ENCODE measurements around the gene INHBA.

The INHBA gene

GRCh38 chr7:41711283-41712064 lies 8.6 kb upstream of the INHBA start:
- peak; percentile 30 for DNase-seq (ENCODE audit: low read depth)

- no peak for DNase-seq (ENCODE audit: low read depth)
These were observed 7.9 kb upstream of the INHBA start for GRCh38 chr7:41710838-41711237.

DNA sequence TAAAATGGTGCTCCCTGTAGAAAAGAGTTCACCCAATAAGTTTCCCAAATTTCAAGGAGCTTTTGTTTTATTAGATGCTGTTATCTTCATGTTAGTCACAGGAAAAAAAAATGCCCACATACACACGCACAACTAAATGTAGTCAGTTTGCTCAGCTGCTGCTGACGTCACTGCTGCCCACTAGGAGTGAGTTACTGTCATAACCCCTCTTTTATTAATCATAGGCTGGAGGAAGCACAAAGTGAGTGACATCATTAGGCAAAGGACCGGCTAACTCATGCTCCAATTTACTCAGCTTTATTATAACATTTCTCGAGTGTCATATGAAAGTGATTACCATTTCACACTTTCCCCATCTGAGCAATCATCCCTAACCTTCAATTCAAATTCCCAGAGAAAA lies 6.7 kb upstream of the INHBA start:
- DNase-seq (ENCODE audit: low read depth) = peak; percentile 83

DNA sequence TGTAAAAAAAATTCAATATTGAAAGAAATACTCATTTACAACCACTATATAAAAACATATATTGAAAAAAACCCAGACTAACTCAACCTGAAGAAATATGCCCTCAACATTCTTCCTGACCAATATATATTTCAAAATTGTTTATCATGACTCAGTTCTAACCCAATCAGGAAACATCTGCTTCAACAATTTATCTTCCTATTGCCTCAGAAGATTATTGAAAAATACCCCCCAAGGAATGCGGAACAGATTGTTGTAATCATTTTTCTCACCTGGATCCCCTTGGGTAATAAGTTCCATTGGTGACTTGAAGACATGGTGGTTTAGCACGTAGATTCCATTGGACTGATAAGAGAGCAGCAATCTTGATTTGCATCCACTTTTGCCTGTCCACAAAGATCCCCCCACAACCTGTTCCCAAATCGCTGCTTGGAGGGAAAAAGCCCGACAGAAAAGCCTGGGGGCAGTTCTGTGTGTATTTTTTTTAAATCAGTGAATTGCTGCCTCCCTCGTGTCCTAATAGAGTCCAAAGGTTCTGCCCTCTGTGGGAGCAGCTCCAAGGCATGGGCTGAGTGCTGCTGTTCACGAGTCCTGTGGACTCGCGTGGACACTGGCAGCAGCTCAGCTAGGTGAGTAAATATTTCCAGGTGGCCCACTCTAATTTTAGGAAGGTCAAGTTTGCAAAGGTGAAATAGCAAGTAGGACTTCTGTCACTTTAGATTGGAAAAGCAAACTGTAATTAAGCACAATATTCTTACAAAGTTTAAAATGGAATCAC lies 5.9 kb upstream of the INHBA start:
- DNase-seq (ENCODE audit: low read depth) = peak; percentile 37

- DNase-seq (ENCODE audit: low read depth) = no peak
These were observed 3.5 kb upstream of the INHBA start for GRCh38 chr7:41706228-41706930.

- DNase-seq (ENCODE audit: low read depth) = peak; percentile 94
These were observed 2.4 kb upstream of the INHBA start for GRCh38 chr7:41705109-41705901.

DNA sequence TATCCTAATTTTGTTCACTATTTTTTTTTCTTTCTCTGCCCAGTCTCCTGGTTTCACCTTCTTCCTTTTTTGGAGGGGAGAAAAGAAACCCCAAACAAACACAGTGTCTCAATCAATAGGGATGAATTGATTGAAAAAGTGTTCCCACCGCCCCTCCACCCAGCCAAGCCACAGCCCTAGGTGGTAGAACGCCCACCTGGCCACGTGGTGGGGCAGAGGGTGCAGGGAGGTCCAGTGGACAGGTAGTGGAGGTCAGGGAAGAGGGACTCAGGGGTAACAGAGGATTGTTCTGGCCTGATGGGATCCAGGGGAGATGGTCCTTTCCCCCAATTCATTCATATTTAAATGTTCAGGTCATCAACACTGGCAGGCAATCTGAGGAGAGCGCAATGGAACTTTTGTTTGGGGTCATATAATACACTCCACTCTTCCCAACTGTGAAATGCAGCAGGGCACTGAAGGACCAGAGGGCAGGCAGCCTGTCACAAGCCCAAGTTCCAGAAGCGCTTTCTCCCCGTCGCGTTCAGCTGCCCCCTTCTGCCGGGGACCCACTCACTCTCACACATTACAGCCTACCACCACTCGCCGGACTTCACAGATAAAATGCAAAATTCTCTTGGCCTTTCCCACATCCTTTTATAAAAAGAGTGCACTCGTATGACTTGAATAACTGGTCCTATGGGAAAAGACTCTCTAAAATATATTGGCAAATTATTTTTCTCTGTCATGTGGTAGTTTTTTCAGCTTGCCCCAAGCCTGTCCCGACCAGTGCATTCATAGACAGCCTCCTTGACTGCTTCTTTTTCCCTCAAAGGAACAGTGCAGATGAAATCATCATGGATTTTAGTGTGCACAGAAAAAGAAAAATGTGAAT lies 1.6 kb downstream of the INHBA start:
- DNase-seq (ENCODE audit: low read depth) = no peak

DNA sequence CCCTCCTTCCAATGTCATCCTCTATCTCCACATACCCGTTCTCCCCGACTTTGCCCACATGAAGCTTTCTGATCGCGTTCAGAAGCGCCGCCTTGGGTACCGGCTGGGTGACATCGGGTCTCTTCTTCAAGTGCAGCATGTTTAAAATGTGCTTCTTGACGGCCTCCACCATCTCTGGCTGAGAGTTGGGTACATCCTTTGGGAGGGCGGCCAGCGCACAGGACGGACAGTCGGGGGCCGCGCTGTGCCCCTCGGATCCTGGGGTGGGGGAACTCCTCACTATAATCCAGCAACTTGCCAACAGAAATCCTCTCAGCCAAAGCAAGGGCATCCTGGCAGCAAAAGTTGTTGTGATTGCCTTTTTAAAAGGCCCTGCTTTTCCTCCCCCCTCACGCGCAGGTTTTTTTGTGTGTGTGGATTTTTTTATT lies 2.8 kb downstream of the INHBA start:
- no peak for DNase-seq (ENCODE audit: low read depth)

DNA sequence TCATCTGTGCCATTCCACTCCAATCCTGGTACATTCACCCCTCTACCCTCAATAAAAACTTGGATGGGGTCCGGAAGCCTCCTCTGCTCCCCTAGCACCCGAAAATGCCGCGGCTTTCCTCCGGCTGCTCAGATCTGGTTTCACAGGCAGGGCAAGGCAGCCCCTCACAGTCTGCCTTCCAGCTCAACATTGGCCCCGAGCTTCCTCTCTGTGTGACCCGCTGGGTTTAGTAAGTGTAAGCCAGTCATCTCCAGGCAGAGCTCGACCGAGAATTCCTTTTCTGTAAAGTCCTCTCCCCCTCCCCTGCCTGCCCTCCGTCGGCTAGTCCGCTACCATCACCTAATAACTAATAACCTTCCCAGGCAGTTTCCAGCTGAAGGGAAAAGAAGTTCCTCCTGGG lies 3.4 kb downstream of the INHBA start:
- DNase-seq (ENCODE audit: low read depth) = peak; percentile 46

- peak; percentile 70 for DNase-seq (ENCODE audit: low read depth)
These were observed 4.2 kb downstream of the INHBA start for GRCh38 chr7:41698726-41699125.

DNA sequence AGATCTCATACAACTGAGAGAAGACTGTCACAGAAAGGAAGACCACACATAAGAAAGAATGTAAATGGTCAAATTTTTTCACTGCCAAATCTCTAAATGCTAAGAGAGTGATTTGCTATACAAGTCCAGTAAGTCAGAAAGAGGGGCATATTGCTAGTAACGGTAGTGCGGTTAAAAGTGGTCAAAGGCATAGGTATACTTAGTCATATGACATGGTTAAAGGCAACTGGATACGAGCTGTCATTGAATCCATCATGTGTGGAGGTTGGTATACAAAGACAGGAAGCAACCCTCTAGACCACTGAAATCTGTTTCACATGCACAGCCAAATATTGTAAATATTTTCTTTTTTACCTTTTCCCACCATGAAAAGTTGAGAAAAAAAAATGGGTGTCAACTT lies 4.8 kb downstream of the INHBA start:
- no peak for DNase-seq (ENCODE audit: low read depth)

DNA sequence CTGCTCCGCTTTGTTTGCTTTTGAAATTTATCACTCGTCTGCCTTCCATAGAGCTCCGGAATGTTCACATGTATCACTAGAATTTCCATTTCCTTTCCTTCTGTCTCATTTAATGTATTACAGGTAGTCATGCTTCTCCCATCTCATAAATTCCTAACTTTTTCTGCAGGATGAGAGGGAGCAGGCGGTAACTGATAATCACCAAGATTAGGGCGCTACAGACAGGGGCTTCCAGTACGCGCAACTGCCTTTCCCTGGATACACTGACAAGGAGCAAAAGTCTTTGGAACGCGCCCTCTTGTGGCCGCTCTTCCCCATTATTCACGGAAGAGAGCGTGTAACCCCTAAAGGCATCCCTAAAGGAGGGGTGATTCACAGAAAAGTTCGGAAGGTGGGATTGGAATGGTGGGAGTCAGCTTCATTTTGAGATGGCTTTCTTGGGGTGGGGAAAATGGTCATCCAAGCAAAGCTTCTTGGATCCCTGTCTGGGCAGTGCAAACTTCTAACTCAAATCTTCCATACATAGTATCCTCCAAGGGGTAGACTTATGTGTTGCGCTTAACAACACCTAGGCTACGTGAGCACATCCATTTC lies 6.5 kb downstream of the INHBA start:
- peak; percentile 84 for DNase-seq (ENCODE audit: low read depth)

- peak; percentile 88 for DNase-seq (ENCODE audit: low read depth)
These were observed 7.1 kb downstream of the INHBA start for GRCh38 chr7:41695661-41696322.

DNA sequence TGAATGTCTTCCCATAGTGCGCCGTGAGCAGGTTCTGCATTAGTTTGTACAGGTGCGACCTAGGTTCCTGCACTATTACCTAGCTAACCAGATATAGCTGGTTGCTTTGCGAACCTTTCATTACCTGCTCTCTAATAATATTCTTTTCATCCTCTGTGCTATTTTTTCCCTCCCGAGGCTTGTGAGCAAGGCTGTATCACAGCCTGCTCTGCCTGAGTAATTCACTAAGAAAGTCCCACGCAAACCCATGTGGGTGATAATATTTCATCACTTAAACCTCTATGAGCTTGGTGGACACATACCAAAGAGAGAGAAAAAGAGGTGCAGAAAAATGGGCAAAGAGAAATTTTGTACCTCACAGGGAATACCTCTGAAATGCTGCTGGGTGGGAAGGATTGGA lies 8.4 kb downstream of the INHBA start:
- no peak for DNase-seq (ENCODE audit: low read depth)

GRCh38 chr7:41693150-41693997 lies 9.5 kb downstream of the INHBA start:
- peak; percentile 83 for DNase-seq (ENCODE audit: low read depth)

GRCh38 chr7:41692251-41692650 lies 10.6 kb downstream of the INHBA start:
- DNase-seq (ENCODE audit: low read depth) = no peak

GRCh38 chr7:41691286-41692190 lies 11.4 kb downstream of the INHBA start:
- no peak for DNase-seq (ENCODE audit: low read depth)

- DNase-seq (ENCODE audit: low read depth) = no peak
These were observed 13.1 kb downstream of the INHBA start for GRCh38 chr7:41689815-41690214.
